ENCODE measurements around the gene PRDM16. TPM values are rescaled to one million over a fixed set of nuclear protein-coding genes. Genes with fewer than 3 reads are reported as not detected.

Gene PRDM16
- total RNA-seq, 1 experiment from 2014 or later, result 0.17 TPM

GRCh38 chr1:3056641-3057040 is 12.4 kb upstream of the PRDM16 start:
- Mint-ChIP-seq H3K36me3 (ENCODE audit: insufficient read depth in 1 of 3, low read depth in 3 of 3) (peaks cover 0 to 5% (median 0%) of the 10 kb centered on the region in 3 experiments; a peak in 3 of 7 replicates), H3K9me3 (peaks cover 4 to 23% of the 10 kb centered on the region in 2 experiments), H3K4me1 (0 out of 4 replicates have a peak, but pooled peaks cover 0 to 3% of the 10 kb centered on the region in 2 experiments), H3K4me3 (no peak overlapping the region), H3K27me3 (ENCODE audit: low read depth) (peaks cover 58% of the 10 kb centered on the region), H3K27ac (no peak overlapping the region)
- H4K20me1 ChIP-seq (ENCODE audit: control insufficient read depth, insufficient read depth, insufficient read length), result no peaks in the 10 kb centered on the region
- H2BK12ac ChIP-seq (ENCODE audit: insufficient read length, low read depth, low read length), result no peak overlapping the region
- no peak for TF ChIP-seq CTCF (conservative IDR thresholded peaks at IDR 0.05)
- H4K91ac ChIP-seq (ENCODE audit: insufficient read length, low read depth, low read length), result no peak overlapping the region
- H2AFZ ChIP-seq (ENCODE audit: low read length), result no peak overlapping the region
- no peak overlapping the region for H3K14ac ChIP-seq (ENCODE audit: insufficient read depth, low read length)
- H3K79me1 ChIP-seq (ENCODE audit: insufficient read depth, low read depth, low read length, poor library complexity, severe bottlenecking), result no peaks in the 10 kb centered on the region
- no CpG with 5 or more reads among the region's 5 CpGs for WGBS (ENCODE audit: extremely low coverage, insufficient read length, low lambda C conversion rate)
- no peak overlapping the region for H2AK5ac ChIP-seq (ENCODE audit: insufficient read length, low read length)
- no peak overlapping the region for H2BK15ac ChIP-seq (ENCODE audit: low read depth, low read length)
- no peaks in the 10 kb centered on the region for H3K4me1 ChIP-seq (ENCODE audit: insufficient read depth, low read length)
- H2BK20ac ChIP-seq (ENCODE audit: low read depth, low read length, poor library complexity, severe bottlenecking), result no peak overlapping the region
- H3K23me2 ChIP-seq (ENCODE audit: insufficient read length, low read depth, low read length, poor library complexity, severe bottlenecking), result no peaks in the 10 kb centered on the region
- DNase-seq, result peak; percentile 5
- peaks cover 3% of the 10 kb centered on the region; the same call in 1 of the 2 replicates for H3K27me3 ChIP-seq (ENCODE audit: insufficient read depth, low read length)
- H3K9me3 ChIP-seq (ENCODE audit: control insufficient read depth, low read depth, low read length), result peaks cover 7% of the 10 kb centered on the region
- H3K9ac ChIP-seq (ENCODE audit: extremely low read depth, insufficient read length, low read length), result no peak overlapping the region
- H3K4me2 ChIP-seq (ENCODE audit: insufficient read depth, insufficient read length, low read length), result no peak overlapping the region
- no peak overlapping the region for H3K56ac ChIP-seq (ENCODE audit: insufficient read length, low read depth, low read length)
- H3K18ac ChIP-seq (ENCODE audit: insufficient read length, low read depth, low read length), result no peak overlapping the region
- H2BK5ac ChIP-seq (ENCODE audit: insufficient read length, low read length), result no peak overlapping the region
- H2BK120ac ChIP-seq (ENCODE audit: low read depth, low read length, poor library complexity, severe bottlenecking), result no peak overlapping the region
- no peak overlapping the region for H4K5ac ChIP-seq (ENCODE audit: insufficient read length, low read depth, low read length)
- H3K27ac ChIP-seq (ENCODE audit: insufficient read length, low read depth, low read length), result no peak overlapping the region
- H3K4ac ChIP-seq (ENCODE audit: low read depth, low read length), result no peak overlapping the region
- no peak overlapping the region for H3K23ac ChIP-seq (ENCODE audit: insufficient read length, low read depth, low read length)
- no peak overlapping the region for H4K8ac ChIP-seq (replicated peaks; ENCODE audit: insufficient read length, low read depth, low read length)
- H3K79me2 ChIP-seq (ENCODE audit: insufficient read depth, low read length), result no peaks in the 10 kb centered on the region
- no peak overlapping the region for H3T11ph ChIP-seq (ENCODE audit: low read length)

All from H9 (cell line).